Upper lobe of right lung (tissue), 1 donor: ENCODE data around the gene MPP4. TPM values are rescaled to one million over a fixed set of nuclear protein-coding genes. Genes with fewer than 3 reads are reported as not detected.

ENCODE experiments used
- ATAC-seq: fragments of 200-7000 bp; cut with Tn5 transposase; one replicate; pipeline ENCODE4 v1.9.1; 2020; ENCODE audit warnings: mild to moderate bottlenecking, moderate library complexity
- DNase-seq: peaks from one replicate; pipeline ENCODE4 v3.0.0-alpha.2; 2020
- H3K27ac ChIP-seq: fragments of 200-600 bp; one replicate; pipeline ENCODE4 v1.8.0; 2022
- H3K27me3 ChIP-seq: fragments of 200-600 bp; one replicate; pipeline ENCODE4 v1.8.0; 2022; ENCODE audit warnings: mild to moderate bottlenecking
- H3K36me3 ChIP-seq: fragments of 200-600 bp; one replicate; pipeline ENCODE4 v1.8.0; 2022
- H3K4me1 ChIP-seq: fragments of 200-600 bp; one replicate; pipeline ENCODE4 v1.8.0; 2022
- H3K4me3 ChIP-seq: fragments of 200-600 bp; one replicate; pipeline ENCODE4 v1.8.0; 2022; ENCODE audit warnings: mild to moderate bottlenecking
- H3K9me3 ChIP-seq: fragments of 200-600 bp; one replicate; pipeline ENCODE4 v1.8.0; 2022
- CTCF ChIP-seq: fragments of 200-600 bp; IDR thresholded peaks from one replicate; pipeline ENCODE4 v1.8.0; 2022; ENCODE audit warnings: antibody characterized with exemption
- intact Hi-C: fragments of 100-400 bp; cut with DNase I; formaldehyde crosslinking; loops from one replicate; pipeline ENCODE4 v1.11.0; 2022
- total RNA-seq: library from RNA; stranded (reverse); fragmentation: NEBNext Ultra II Directional; extraction: Animal tissue kit (Norgen Biotek cat#: 25700); gene quantifications from one replicate; pipeline ENCODE4 v1.2.1, GENCODE V29; 2021
- donor health status: DM: no; HTN: yes; CAD: no; lungs with severe emphysema.

Gene MPP4
- total RNA-seq, 1 donor from 2014 or later: 0.17 TPM

- no peaks in the 10 kb centered on the region for H3K27me3 ChIP-seq
- H3K4me3 ChIP-seq: no peak overlapping the region
- H3K36me3 ChIP-seq: no peaks in the 10 kb centered on the region
- no peaks in the 10 kb centered on the region for H3K4me1 ChIP-seq
- H3K27ac ChIP-seq: no peak overlapping the region
- no peak for ATAC-seq
- TF ChIP-seq CTCF: no peak
- H3K9me3 ChIP-seq: no peaks in the 10 kb centered on the region
- intact Hi-C loops: no loop called here
- no peak for DNase-seq
These were observed 38.0 kb downstream of the MPP4 start for GRCh38 chr2:201660293-201660895.

- intact Hi-C loops: no loop called here
- Histone ChIP-seq H3K27ac (no peak overlapping the region), H3K4me3 (no peak overlapping the region), H3K9me3 (no peaks in the 10 kb centered on the region), H3K36me3 (no peaks in the 10 kb centered on the region), H3K4me1 (no peaks in the 10 kb centered on the region), H3K27me3 (no peaks in the 10 kb centered on the region)
- no peak for ATAC-seq
- no peak for TF ChIP-seq CTCF
- DNase-seq: no peak
These were observed 41.7 kb downstream of the MPP4 start for GRCh38 chr2:201656740-201657139.

GRCh38 chr2:201656102-201656501 is 42.3 kb downstream of the MPP4 start:
- no peak for DNase-seq
- no peaks in the 10 kb centered on the region for H3K27me3 ChIP-seq
- intact Hi-C loops: no loop called here
- no peaks in the 10 kb centered on the region for H3K36me3 ChIP-seq
- no peaks in the 10 kb centered on the region for H3K9me3 ChIP-seq
- ATAC-seq: peak; percentile 34
- H3K27ac ChIP-seq: no peak overlapping the region
- TF ChIP-seq CTCF: no peak
- H3K4me1 ChIP-seq: no peaks in the 10 kb centered on the region
- no peak overlapping the region for H3K4me3 ChIP-seq

GRCh38 chr2:201654616-201655384 is 43.6 kb downstream of the MPP4 start:
- no peak for TF ChIP-seq CTCF
- Histone ChIP-seq H3K27me3 (no peaks in the 10 kb centered on the region), H3K4me1 (no peaks in the 10 kb centered on the region), H3K36me3 (no peaks in the 10 kb centered on the region), H3K9me3 (no peaks in the 10 kb centered on the region), H3K4me3 (no peak overlapping the region), H3K27ac (no peak overlapping the region)
- ATAC-seq (no peak), DNase-seq (no peak)
- intact Hi-C loops: no loop called here

- no peak for TF ChIP-seq CTCF
- Histone ChIP-seq H3K27me3 (no peaks in the 10 kb centered on the region), H3K9me3 (no peaks in the 10 kb centered on the region), H3K4me1 (no peaks in the 10 kb centered on the region), H3K27ac (peak overlapping the region; percentile 49), H3K36me3 (no peaks in the 10 kb centered on the region), H3K4me3 (no peak overlapping the region)
- DNase-seq: no peak
- intact Hi-C loops: no loop called here
- no peak for ATAC-seq
These were observed 45.2 kb downstream of the MPP4 start for GRCh38 chr2:201653221-201653620.
